C1 segment of cervical spinal cord (tissue), 14 donors: Measurements from ENCODE around the gene APOA1.

Experiments used
- DNase-seq, 14 donors: peaks; one replicate each; lab custom pipeline; 2025; lab: John Stamatoyannopoulos, UW

APOA1 gene

GRCh38 chr11:116857936-116858335, 20.5 kb upstream of the APOA1 start:
- no peak for DNase-seq

GRCh38 chr11:116857316-116857715, 19.9 kb upstream of the APOA1 start:
- DNase-seq, result no peak

GRCh38 chr11:116856423-116856822, 19.0 kb upstream of the APOA1 start:
- no peak for DNase-seq

GRCh38 chr11:116855413-116855812, 18.0 kb upstream of the APOA1 start:
- no peak for DNase-seq

- DNase-seq, result peak in 1 of 14 donors; percentile 18
These were observed 16.1 kb upstream of the APOA1 start for GRCh38 chr11:116853461-116854073.

GRCh38 chr11:116852261-116853031, 15.0 kb upstream of the APOA1 start:
- DNase-seq, result peak in 6 of 14 donors; percentile 13 to 30 (median 23)

GRCh38 chr11:116851626-116852025, 14.2 kb upstream of the APOA1 start:
- DNase-seq, result peak in 4 of 14 donors; percentile 8 to 19 (median 14)

GRCh38 chr11:116849486-116849885, 12.1 kb upstream of the APOA1 start:
- no peak for DNase-seq

- no peak for DNase-seq
These were observed 11.6 kb upstream of the APOA1 start for GRCh38 chr11:116849060-116849459.

GRCh38 chr11:116847612-116848011, 10.2 kb upstream of the APOA1 start:
- DNase-seq, result no peak

- no peak for DNase-seq
These were observed 7.3 kb upstream of the APOA1 start for GRCh38 chr11:116844722-116845121.

- DNase-seq, result no peak
These were observed 6.2 kb upstream of the APOA1 start for GRCh38 chr11:116843661-116844060.

- DNase-seq, result no peak
These were observed 5.5 kb upstream of the APOA1 start for GRCh38 chr11:116842909-116843308.

GRCh38 chr11:116842117-116842516, 4.7 kb upstream of the APOA1 start:
- no peak for DNase-seq

- no peak for DNase-seq
These were observed 3.4 kb upstream of the APOA1 start for GRCh38 chr11:116840746-116841296.

- DNase-seq, result peak in 2 of 14 donors; percentile 9 to 10
These were observed 2.9 kb upstream of the APOA1 start for GRCh38 chr11:116840224-116840745.

GRCh38 chr11:116838321-116839084, 1.1 kb upstream of the APOA1 start:
- DNase-seq, result no peak

- DNase-seq, result no peak
These were observed 810 bp downstream of the APOA1 start for GRCh38 chr11:116836632-116836991.

GRCh38 chr11:116835791-116836631, 1.4 kb downstream of the APOA1 start:
- peak in 13 of 14 donors; percentile 29 to 84 (median 71) for DNase-seq

- DNase-seq, result no peak
These were observed 2.2 kb downstream of the APOA1 start for GRCh38 chr11:116835042-116835772.
